ENCODE results near the gene NF1.

GRCh38 chr17:31289790-31290189 lies 195.0 kb downstream of the NF1 start:
- TF ChIP-seq CTCF (tag by site-specific recombination; IDR thresholded peaks at IDR 0.05) (no peak), ZNF292 (tag by site-specific recombination; IDR thresholded peaks at IDR 0.05; ENCODE audit: borderline replicate concordance, low read depth) (no peak), ZNF148 (tag by site-specific recombination; IDR thresholded peaks at IDR 0.05; ENCODE audit: borderline replicate concordance) (no peak), ZNF777 (tag by site-specific recombination; IDR thresholded peaks at IDR 0.05; ENCODE audit: borderline replicate concordance) (no peak), KLF16 (tag by site-specific recombination; IDR thresholded peaks at IDR 0.05) (no peak), WT1 (tag by site-specific recombination; IDR thresholded peaks at IDR 0.05) (no peak), PRDM6 (tag by site-specific recombination; IDR thresholded peaks at IDR 0.05) (peak; percentile 65; the same call in 1 of the 2 replicates), ZSCAN16 (tag by site-specific recombination; IDR thresholded peaks at IDR 0.05) (no peak), ZBTB49 (tag by site-specific recombination; IDR thresholded peaks at IDR 0.05; ENCODE audit: low read depth) (no peak)

Measured in HEK293 (cell line).